ENCODE data around the gene KRT85. TPM values are rescaled to one million over a fixed set of nuclear protein-coding genes. Genes with fewer than 3 reads are reported as not detected.

KRT85 gene
- total RNA-seq, 1 experiment from 2014 or later, result not detected

GRCh38 chr12:52327052-52327829 is 40.0 kb downstream of the KRT85 start:
- POLR2A ChIA-PET (ENCODE audit: low non-redundant PET), result interaction anchor here (0.6 kb wide), 1 partner anchor 19 kb away, joined by 4 read pairs; no protein-coding TSS in a partner anchor
- Histone ChIP-seq H3K27ac (ENCODE audit: low read depth, low read length, poor library complexity, severe bottlenecking) (no peak overlapping the region), H3K4me1 (ENCODE audit: insufficient read depth, low read length, poor library complexity, severe bottlenecking) (no peaks in the 10 kb centered on the region), H3K27me3 (replicated peaks; ENCODE audit: insufficient read depth, low read depth, low read length, poor library complexity) (no peaks in the 10 kb centered on the region), H3K36me3 (ENCODE audit: insufficient read depth, low read length, poor library complexity, severe bottlenecking) (no peaks in the 10 kb centered on the region), H3K4me3 (ENCODE audit: low read depth, low read length, poor library complexity, severe bottlenecking) (no peak overlapping the region), H3K9me3 (ENCODE audit: low read depth, low read length, poor library complexity, severe bottlenecking) (no peaks in the 10 kb centered on the region)
- CTCF ChIA-PET, result interaction anchor here (0.5 to 1.8 kb wide), 13 partner anchors 9 to 554 kb away, joined by 3 to 9 read pairs (median 6); no protein-coding TSS in a partner anchor
- intact Hi-C loops (cut with micrococcal nuclease; ENCODE audit: unreplicated experiment), result loop anchor here (1.0 kb wide), 1 partner anchor 171 kb away; no protein-coding TSS in a partner anchor
- BruUV-seq (replicated peaks), result no TSS peak
- peak; percentile 92 for DNase-seq (ENCODE audit: low spot score)
- TF ChIP-seq, protein P1, sequence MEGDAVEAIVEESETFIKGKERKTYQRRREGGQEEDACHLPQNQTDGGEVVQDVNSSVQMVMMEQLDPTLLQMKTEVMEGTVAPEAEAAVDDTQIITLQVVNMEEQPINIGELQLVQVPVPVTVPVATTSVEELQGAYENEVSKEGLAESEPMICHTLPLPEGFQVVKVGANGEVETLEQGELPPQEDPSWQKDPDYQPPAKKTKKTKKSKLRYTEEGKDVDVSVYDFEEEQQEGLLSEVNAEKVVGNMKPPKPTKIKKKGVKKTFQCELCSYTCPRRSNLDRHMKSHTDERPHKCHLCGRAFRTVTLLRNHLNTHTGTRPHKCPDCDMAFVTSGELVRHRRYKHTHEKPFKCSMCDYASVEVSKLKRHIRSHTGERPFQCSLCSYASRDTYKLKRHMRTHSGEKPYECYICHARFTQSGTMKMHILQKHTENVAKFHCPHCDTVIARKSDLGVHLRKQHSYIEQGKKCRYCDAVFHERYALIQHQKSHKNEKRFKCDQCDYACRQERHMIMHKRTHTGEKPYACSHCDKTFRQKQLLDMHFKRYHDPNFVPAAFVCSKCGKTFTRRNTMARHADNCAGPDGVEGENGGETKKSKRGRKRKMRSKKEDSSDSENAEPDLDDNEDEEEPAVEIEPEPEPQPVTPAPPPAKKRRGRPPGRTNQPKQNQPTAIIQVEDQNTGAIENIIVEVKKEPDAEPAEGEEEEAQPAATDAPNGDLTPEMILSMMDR (conservative IDR thresholded peaks at IDR 0.05; ENCODE audit: low read depth, low read length), result peak; percentile 97
- TF ChIP-seq EZH2 (IDR thresholded peaks at IDR 0.05; ENCODE audit: borderline replicate concordance, low read depth, low read length, poor library complexity, severe bottlenecking), result no peak

DNA sequence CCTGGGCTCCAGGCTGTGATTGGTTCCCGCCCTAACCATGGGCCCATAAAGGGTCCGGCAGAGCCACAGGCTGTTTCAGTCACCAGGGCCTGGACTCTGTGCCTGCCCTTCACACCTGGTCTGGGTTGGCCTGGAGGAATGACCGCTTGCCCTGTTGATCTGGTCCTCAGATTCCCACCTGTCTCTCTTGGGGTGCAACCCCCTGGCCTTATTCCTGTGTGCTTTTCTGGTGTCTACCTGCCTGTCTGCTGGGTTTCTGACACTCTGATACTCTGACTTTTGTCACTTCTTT is 43.2 kb downstream of the KRT85 start:
- H3K27ac ChIP-seq (ENCODE audit: low read depth, low read length, poor library complexity, severe bottlenecking), result no peak overlapping the region
- no peak for DNase-seq (ENCODE audit: low spot score)
- no peaks in the 10 kb centered on the region for H3K36me3 ChIP-seq (ENCODE audit: insufficient read depth, low read length, poor library complexity, severe bottlenecking)
- intact Hi-C loops (cut with micrococcal nuclease; ENCODE audit: unreplicated experiment), result no loop called here
- no peak overlapping the region for H3K4me3 ChIP-seq (ENCODE audit: low read depth, low read length, poor library complexity, severe bottlenecking)
- no peaks in the 10 kb centered on the region for H3K9me3 ChIP-seq (ENCODE audit: low read depth, low read length, poor library complexity, severe bottlenecking)
- H3K27me3 ChIP-seq (replicated peaks; ENCODE audit: insufficient read depth, low read depth, low read length, poor library complexity), result no peaks in the 10 kb centered on the region
- ChIA-PET CTCF (interaction anchor here (1.2 kb wide), 1 partner anchor 45 kb away, joined by 3 read pairs; no protein-coding TSS in a partner anchor), POLR2A (ENCODE audit: low non-redundant PET) (no interaction called here)
- H3K4me1 ChIP-seq (ENCODE audit: insufficient read depth, low read length, poor library complexity, severe bottlenecking), result no peaks in the 10 kb centered on the region
- TF ChIP-seq EZH2 (IDR thresholded peaks at IDR 0.05; ENCODE audit: borderline replicate concordance, low read depth, low read length, poor library complexity, severe bottlenecking), result no peak
- TF ChIP-seq, protein P1 (conservative IDR thresholded peaks at IDR 0.05; ENCODE audit: low read depth, low read length), result no peak
- BruUV-seq (replicated peaks), result no TSS peak

DNA sequence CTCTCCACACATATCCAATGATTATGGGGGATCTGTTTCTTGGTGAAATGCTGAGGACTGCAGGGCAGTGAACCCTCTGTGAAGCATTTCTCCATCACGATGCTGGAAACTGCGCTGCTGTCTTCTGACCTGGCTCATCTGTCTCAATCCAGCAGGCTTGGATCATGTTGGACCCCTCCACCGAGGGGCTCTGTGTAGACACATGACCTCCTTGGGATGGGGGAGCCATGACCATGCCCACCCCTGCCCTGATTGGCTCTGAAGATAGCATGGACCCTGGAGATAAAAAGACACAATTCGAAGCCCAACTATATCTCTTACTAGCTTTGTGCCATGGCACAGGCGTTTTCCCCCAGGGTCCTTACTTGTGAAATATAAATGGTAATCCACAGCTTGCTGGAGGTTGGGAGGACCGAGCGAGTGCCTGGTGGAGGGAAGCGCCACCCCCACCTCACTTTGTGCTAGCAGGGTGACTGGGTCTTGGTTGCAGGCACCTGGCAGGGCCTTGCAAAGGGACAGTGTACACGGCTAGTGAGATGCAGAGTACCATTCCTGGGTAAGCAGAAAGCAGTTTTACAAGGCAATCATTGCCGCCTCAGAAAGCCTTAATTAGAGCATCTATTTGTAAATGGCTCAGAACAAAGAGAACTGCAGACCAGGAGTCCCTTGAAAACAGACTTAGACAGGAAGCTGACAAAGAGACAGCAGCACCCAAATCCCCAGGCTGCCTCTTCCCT is 43.7 kb downstream of the KRT85 start:
- ChIA-PET CTCF (no interaction called here), POLR2A (ENCODE audit: low non-redundant PET) (no interaction called here)
- TF ChIP-seq EZH2 (IDR thresholded peaks at IDR 0.05; ENCODE audit: borderline replicate concordance, low read depth, low read length, poor library complexity, severe bottlenecking), result no peak
- TF ChIP-seq, protein P1 (conservative IDR thresholded peaks at IDR 0.05; ENCODE audit: low read depth, low read length), result no peak
- Histone ChIP-seq H3K4me1 (ENCODE audit: insufficient read depth, low read length, poor library complexity, severe bottlenecking) (no peaks in the 10 kb centered on the region), H3K27me3 (replicated peaks; ENCODE audit: insufficient read depth, low read depth, low read length, poor library complexity) (no peaks in the 10 kb centered on the region), H3K36me3 (ENCODE audit: insufficient read depth, low read length, poor library complexity, severe bottlenecking) (no peaks in the 10 kb centered on the region), H3K27ac (ENCODE audit: low read depth, low read length, poor library complexity, severe bottlenecking) (no peak overlapping the region), H3K4me3 (ENCODE audit: low read depth, low read length, poor library complexity, severe bottlenecking) (no peak overlapping the region), H3K9me3 (ENCODE audit: low read depth, low read length, poor library complexity, severe bottlenecking) (no peaks in the 10 kb centered on the region)
- intact Hi-C loops (cut with micrococcal nuclease; ENCODE audit: unreplicated experiment), result no loop called here
- no peak for DNase-seq (ENCODE audit: low spot score)
- BruUV-seq (replicated peaks), result no TSS peak

All from A673 (cell line).